ENCODE results near the gene FBXW4. TPM values are rescaled to one million over a fixed set of nuclear protein-coding genes. Genes with fewer than 3 reads are reported as not detected.

Gene FBXW4
- polyA plus RNA-seq, 2 of the 4 experiments (the other 2 are of a cell fraction), result 24.0 to 41.1 TPM

GRCh38 chr10:101655570-101655969, 39.4 kb downstream of the FBXW4 start:
- FAIRE-seq, result no peak
- POLR2A ChIA-PET, result no interaction called here
- WGBS (ENCODE audit: missing lambda C conversion rate), result 81% methylated on average over 6 of the region's 6 CpGs

GRCh38 chr10:101653536-101653935, 41.4 kb downstream of the FBXW4 start:
- WGBS (ENCODE audit: missing lambda C conversion rate), result 92% methylated on average over 8 of the region's 8 CpGs
- no peak for TF ChIP-seq NR3C1 (IDR thresholded peaks at IDR 0.05)
- no peak for TF ChIP-seq POLR2AphosphoS2 (conservative IDR thresholded peaks at IDR 0.05; ENCODE audit: low read length)
- no peak for TF ChIP-seq MAZ (IDR thresholded peaks at IDR 0.05; ENCODE audit: borderline replicate concordance, low read depth, low read length)
- TF ChIP-seq HDAC2 (IDR thresholded peaks at IDR 0.05), result no peak
- TF ChIP-seq EP300 (IDR thresholded peaks at IDR 0.05), result no peak
- TF ChIP-seq SMC3 (IDR thresholded peaks at IDR 0.05), result no peak
- TF ChIP-seq POLR2A (IDR thresholded peaks at IDR 0.05; ENCODE audit: low read length), result no peak
- TF ChIP-seq HEYL (CRISPR knock-in tag; IDR thresholded peaks at IDR 0.05), result no peak
- no peak for TF ChIP-seq RFX5 (IDR thresholded peaks at IDR 0.05)
- TF ChIP-seq ATOH8 (CRISPR knock-in tag; IDR thresholded peaks at IDR 0.05; ENCODE audit: low read depth), result no peak
- no peak for TF ChIP-seq ZC3H11A (IDR thresholded peaks at IDR 0.05)
- no peaks in the 10 kb centered on the region for H3K4me1 ChIP-seq
- DNase-seq (ENCODE audit: low read depth in 1 of 2, low spot score in 1 of 2) (no peak), FAIRE-seq (no peak), ATAC-seq (no peak)
- POLR2A ChIA-PET, result no interaction called here
- no peak overlapping the region for H3K4me3 ChIP-seq
- H3K4me2 ChIP-seq, result no peak overlapping the region
- CTCF ChIA-PET, result no interaction called here
- no peak overlapping the region for H3K27ac ChIP-seq
- H3K9me3 ChIP-seq, result no peaks in the 10 kb centered on the region

More at GRCh38 chr10:101655570-101655969, 39.4 kb downstream of the FBXW4 start:
- Histone ChIP-seq H3K27ac (no peak overlapping the region), H3K4me1 (no peaks in the 10 kb centered on the region), H3K4me2 (no peak overlapping the region), H3K4me3 (no peak overlapping the region), H3K9me3 (no peaks in the 10 kb centered on the region)
- CTCF ChIA-PET, result interaction anchor here (1.0 to 1.7 kb wide), 4 partner anchors 9 to 417 kb away, joined by 3 read pairs; no protein-coding TSS in a partner anchor
- DNase-seq (ENCODE audit: low read depth in 1 of 2, low spot score in 1 of 2) (no peak), ATAC-seq (no peak)
- TF ChIP-seq HMGXB4 (CRISPR knock-in tag; IDR thresholded peaks at IDR 0.05; ENCODE audit: borderline replicate concordance) (no peak), HOXB5 (CRISPR knock-in tag; IDR thresholded peaks at IDR 0.05) (no peak), NPAS2 (CRISPR knock-in tag; IDR thresholded peaks at IDR 0.05; ENCODE audit: borderline replicate concordance) (no peak), REST (IDR thresholded peaks at IDR 0.05) (no peak), ZC3H11A (IDR thresholded peaks at IDR 0.05) (no peak), SREBF2 (IDR thresholded peaks at IDR 0.05) (no peak), EHF (CRISPR knock-in tag; IDR thresholded peaks at IDR 0.05) (no peak), TP53 (CRISPR knock-in tag; IDR thresholded peaks at IDR 0.05) (no peak), BHLHE40 (IDR thresholded peaks at IDR 0.05; ENCODE audit: low read depth, low read length) (no peak), KDM1A (IDR thresholded peaks at IDR 0.05; ENCODE audit: low read depth) (no peak), NR3C1 (IDR thresholded peaks at IDR 0.05) (no peak), CHD2 (IDR thresholded peaks at IDR 0.05; ENCODE audit: low read length, partially characterized antibody) (no peak), CTCF (IDR thresholded peaks at IDR 0.05) (no peak), ESRRA (IDR thresholded peaks at IDR 0.05; ENCODE audit: borderline replicate concordance, low read length) (no peak)
